Suprapubic skin (tissue), 4 donors: Measurements from ENCODE around the gene RGS17. TPM values are rescaled to one million over a fixed set of nuclear protein-coding genes. Genes with fewer than 3 reads are reported as not detected.

Experiments
- DNase-seq, 2 donors: peaks; one replicate each; pipeline ENCODE4 v3.0.0-alpha.2; 2019; ENCODE audit warnings: low spot score in 2 of 2
- H3K27ac ChIP-seq: fragments of 200-600 bp; sonication (generic); one replicate; pipeline ENCODE4 v1.5.1; 2019
- H3K27me3 ChIP-seq: fragments of 200-600 bp; sonication (generic); one replicate; pipeline ENCODE4 v1.5.1; 2019
- H3K36me3 ChIP-seq: fragments of 200-600 bp; sonication (generic); one replicate; pipeline ENCODE4 v1.5.1; 2019
- H3K4me1 ChIP-seq: fragments of 200-600 bp; sonication (generic); one replicate; pipeline ENCODE4 v1.5.1; 2019
- H3K4me3 ChIP-seq: fragments of 200-600 bp; sonication (generic); one replicate; pipeline ENCODE4 v1.5.1; 2019; ENCODE audit warnings: mild to moderate bottlenecking
- H3K9me3 ChIP-seq: fragments of 200-600 bp; sonication (generic); one replicate; pipeline ENCODE4 v1.5.1; 2019
- CTCF ChIP-seq, 2 donors: fragments of 200-600 bp in 1 of 2; fragments of 450-650 bp in 1 of 2; sonication (generic) in 1 of 2; IDR thresholded peaks; one replicate each; pipeline ENCODE4 v1.5.1; 2016 to 2019; ENCODE audit warnings: antibody characterized with exemption in 2 of 2, mild to moderate bottlenecking in 1 of 2, moderate library complexity in 1 of 2
- EP300 ChIP-seq: sonication (generic); formaldehyde crosslinking; IDR thresholded peaks from one replicate; pipeline ENCODE4 v1.6.1; 2017; ENCODE audit warnings: antibody characterized with exemption
- POLR2A ChIP-seq, 2 donors: fragments of 450-650 bp; IDR thresholded peaks; one replicate each; pipeline ENCODE4 v1.6.1; 2017; ENCODE audit warnings: antibody characterized with exemption in 2 of 2, mild to moderate bottlenecking in 2 of 2, moderate library complexity in 2 of 2
- POLR2AphosphoS5 ChIP-seq, 3 donors: sonication (generic); formaldehyde crosslinking; IDR thresholded peaks; one replicate each; pipeline ENCODE4 v1.6.1; 2017; ENCODE audit warnings: antibody characterized with exemption in 3 of 3
- WGBS: methylation state at CpG from one replicate; pipeline ENCODE4 v1.1.5; 2018; 5-methylcytosine and 5-hydroxymethylcytosine counted together
- total RNA-seq, 4 donors: library from RNA; depleted of rRNA; stranded (reverse); fragments of >200 nt; gene quantifications; one replicate each; pipeline ENCODE4 v1.1.0, GENCODE V29; 2016

The RGS17 gene
- total RNA-seq, 4 donors from 2014 or later: 0.08 to 1.8 (median 0.26) TPM

GRCh38 chr6:153070756-153071155 lies 60.3 kb downstream of the RGS17 start:
- Histone ChIP-seq H3K9me3 (no peaks in the 10 kb centered on the region), H3K36me3 (no peaks in the 10 kb centered on the region), H3K4me3 (no peak overlapping the region), H3K27ac (no peak overlapping the region), H3K27me3 (no peaks in the 10 kb centered on the region), H3K4me1 (no peaks in the 10 kb centered on the region)
- DNase-seq: no peak
- WGBS: 95% methylated on average over 7 of the region's 7 CpGs
- TF ChIP-seq POLR2A (IDR thresholded peaks at IDR 0.05) (no peak), EP300 (no peak), CTCF (IDR thresholded peaks at IDR 0.05) (no peak), POLR2AphosphoS5 (IDR thresholded peaks at IDR 0.05) (no peak)

GRCh38 chr6:153069897-153070296 lies 61.2 kb downstream of the RGS17 start:
- Histone ChIP-seq H3K9me3 (no peaks in the 10 kb centered on the region), H3K4me3 (no peak overlapping the region), H3K27me3 (no peaks in the 10 kb centered on the region), H3K4me1 (no peaks in the 10 kb centered on the region), H3K36me3 (no peaks in the 10 kb centered on the region), H3K27ac (no peak overlapping the region)
- TF ChIP-seq CTCF (IDR thresholded peaks at IDR 0.05) (no peak), EP300 (no peak), POLR2A (IDR thresholded peaks at IDR 0.05) (no peak), POLR2AphosphoS5 (IDR thresholded peaks at IDR 0.05) (no peak)
- no peak for DNase-seq

- Histone ChIP-seq H3K4me3 (no peak overlapping the region), H3K36me3 (no peaks in the 10 kb centered on the region), H3K27me3 (no peaks in the 10 kb centered on the region), H3K27ac (no peak overlapping the region), H3K4me1 (no peaks in the 10 kb centered on the region), H3K9me3 (no peaks in the 10 kb centered on the region)
- DNase-seq: no peak
- no peak for TF ChIP-seq POLR2AphosphoS5 (IDR thresholded peaks at IDR 0.05)
Measured at GRCh38 chr6:153065222-153065621, 65.9 kb downstream of the RGS17 start.

- Histone ChIP-seq H3K9me3 (no peaks in the 10 kb centered on the region), H3K27me3 (no peaks in the 10 kb centered on the region), H3K36me3 (no peaks in the 10 kb centered on the region), H3K27ac (no peak overlapping the region), H3K4me3 (no peak overlapping the region), H3K4me1 (no peaks in the 10 kb centered on the region)
- DNase-seq: no peak
- TF ChIP-seq POLR2A (IDR thresholded peaks at IDR 0.05) (no peak), POLR2AphosphoS5 (IDR thresholded peaks at IDR 0.05) (no peak), CTCF (IDR thresholded peaks at IDR 0.05) (no peak), EP300 (no peak)
Measured at GRCh38 chr6:153063936-153064335, 67.1 kb downstream of the RGS17 start.

GRCh38 chr6:153062516-153062915 lies 68.6 kb downstream of the RGS17 start:
- no peaks in the 10 kb centered on the region for H3K27me3 ChIP-seq
- TF ChIP-seq EP300 (no peak), POLR2AphosphoS5 (IDR thresholded peaks at IDR 0.05) (no peak), POLR2A (IDR thresholded peaks at IDR 0.05) (no peak), CTCF (IDR thresholded peaks at IDR 0.05) (no peak)
- H3K9me3 ChIP-seq: no peaks in the 10 kb centered on the region
- 86% methylated on average over 2 of the region's 2 CpGs for WGBS
- no peak overlapping the region for H3K4me3 ChIP-seq
- no peak overlapping the region for H3K27ac ChIP-seq
- H3K4me1 ChIP-seq: no peaks in the 10 kb centered on the region
- no peak for DNase-seq
- no peaks in the 10 kb centered on the region for H3K36me3 ChIP-seq

GRCh38 chr6:153059757-153060156 lies 71.3 kb downstream of the RGS17 start:
- no peak overlapping the region for H3K27ac ChIP-seq
- no peaks in the 10 kb centered on the region for H3K27me3 ChIP-seq
- WGBS: 80% methylated on average over 1 of the region's 1 CpG
- TF ChIP-seq POLR2A (IDR thresholded peaks at IDR 0.05) (no peak), CTCF (IDR thresholded peaks at IDR 0.05) (no peak), EP300 (no peak), POLR2AphosphoS5 (IDR thresholded peaks at IDR 0.05) (no peak)
- no peaks in the 10 kb centered on the region for H3K9me3 ChIP-seq
- no peaks in the 10 kb centered on the region for H3K4me1 ChIP-seq
- H3K4me3 ChIP-seq: no peak overlapping the region
- DNase-seq: no peak
- no peaks in the 10 kb centered on the region for H3K36me3 ChIP-seq
